BE2C (cell line): ENCODE results near the gene TTC34.
A peak's percentile ranks its signal among the peaks of the same experiment; 100 is the strongest.

Experiments
- DNase-seq: peaks from one replicate; pipeline ENCODE4 v3.0.0-alpha.2; 2020
- H3K27me3 ChIP-seq: fragments of 250-450 bp; sonication (Bioruptor Pico); 2 replicates; pipeline ENCODE4 v1.5.1; 2020; ENCODE audit warnings: mild to moderate bottlenecking
- H3K36me3 ChIP-seq: fragments of 250-450 bp; sonication (Bioruptor Pico); 2 replicates; pipeline ENCODE4 v1.5.1; 2020; ENCODE audit warnings: mild to moderate bottlenecking
- H3K4me1 ChIP-seq: fragments of 250-450 bp; sonication (Bioruptor Pico); 2 replicates; pipeline ENCODE4 v1.5.1; 2020
- H3K4me3 ChIP-seq: 2 replicates; pipeline ENCODE4 v1.5.1; 2011; ENCODE audit warnings: low read depth, low read length
- H3K9me3 ChIP-seq: fragments of 250-450 bp; sonication (Bioruptor Pico); 2 replicates; pipeline ENCODE4 v1.5.1; 2020
- CTCF ChIP-seq: IDR thresholded peaks from 2 replicates; pipeline ENCODE4 v1.5.1; 2012; ENCODE audit warnings: mild to moderate bottlenecking, low read depth, low read length

Gene TTC34

GRCh38 chr1:2644591-2645101 lies 156.8 kb downstream of the TTC34 start:
- no peak for TF ChIP-seq CTCF
- Histone ChIP-seq H3K9me3 (no peaks in the 10 kb centered on the region), H3K4me1 (no peaks in the 10 kb centered on the region), H3K27me3 (no peaks in the 10 kb centered on the region), H3K4me3 (no peak overlapping the region), H3K36me3 (no peaks in the 10 kb centered on the region)
- DNase-seq: no peak

GRCh38 chr1:2644171-2644570 lies 157.3 kb downstream of the TTC34 start:
- H3K36me3 ChIP-seq: no peaks in the 10 kb centered on the region
- DNase-seq: no peak
- no peaks in the 10 kb centered on the region for H3K4me1 ChIP-seq
- H3K4me3 ChIP-seq: no peak overlapping the region
- no peaks in the 10 kb centered on the region for H3K9me3 ChIP-seq
- no peak for TF ChIP-seq CTCF
- no peaks in the 10 kb centered on the region for H3K27me3 ChIP-seq

DNA sequence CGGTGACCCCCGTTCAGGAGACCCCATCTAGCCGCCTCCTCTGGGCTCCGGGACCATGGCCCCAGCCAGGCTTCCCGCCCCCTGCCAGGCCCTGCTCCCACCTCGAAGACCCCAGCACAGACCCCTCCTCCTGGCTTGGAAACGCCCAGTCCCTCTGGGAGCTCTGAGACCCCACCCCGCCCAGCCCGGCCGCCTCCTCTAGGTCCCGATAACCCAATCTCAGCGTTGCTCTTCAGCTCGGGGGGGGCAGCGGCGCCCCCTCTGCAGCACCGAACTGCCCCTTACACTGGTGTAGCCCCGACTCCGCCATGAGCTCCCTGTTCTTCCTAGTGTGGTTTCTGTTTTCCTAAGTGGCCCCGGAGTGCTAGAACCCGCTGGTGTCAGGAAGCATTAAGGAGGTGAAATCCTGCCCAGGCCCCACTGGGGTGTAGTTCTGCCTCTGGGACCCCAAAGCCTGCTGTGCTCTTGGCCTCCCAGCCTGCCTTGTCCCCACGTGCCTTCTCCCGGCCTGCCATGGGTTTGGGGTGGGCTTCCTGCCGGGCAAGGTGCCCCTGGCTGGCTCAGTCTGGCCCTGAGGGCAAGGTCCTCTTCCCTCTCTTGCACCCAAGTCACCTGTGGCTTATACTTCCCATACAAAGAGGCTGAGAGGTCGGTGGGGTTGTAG lies 157.9 kb downstream of the TTC34 start:
- DNase-seq: no peak
- Histone ChIP-seq H3K4me1 (no peaks in the 10 kb centered on the region), H3K36me3 (no peaks in the 10 kb centered on the region), H3K4me3 (peak overlapping the region; percentile 64; the same call in 1 of the 2 replicates), H3K27me3 (no peaks in the 10 kb centered on the region), H3K9me3 (no peaks in the 10 kb centered on the region)
- TF ChIP-seq CTCF: no peak

DNA sequence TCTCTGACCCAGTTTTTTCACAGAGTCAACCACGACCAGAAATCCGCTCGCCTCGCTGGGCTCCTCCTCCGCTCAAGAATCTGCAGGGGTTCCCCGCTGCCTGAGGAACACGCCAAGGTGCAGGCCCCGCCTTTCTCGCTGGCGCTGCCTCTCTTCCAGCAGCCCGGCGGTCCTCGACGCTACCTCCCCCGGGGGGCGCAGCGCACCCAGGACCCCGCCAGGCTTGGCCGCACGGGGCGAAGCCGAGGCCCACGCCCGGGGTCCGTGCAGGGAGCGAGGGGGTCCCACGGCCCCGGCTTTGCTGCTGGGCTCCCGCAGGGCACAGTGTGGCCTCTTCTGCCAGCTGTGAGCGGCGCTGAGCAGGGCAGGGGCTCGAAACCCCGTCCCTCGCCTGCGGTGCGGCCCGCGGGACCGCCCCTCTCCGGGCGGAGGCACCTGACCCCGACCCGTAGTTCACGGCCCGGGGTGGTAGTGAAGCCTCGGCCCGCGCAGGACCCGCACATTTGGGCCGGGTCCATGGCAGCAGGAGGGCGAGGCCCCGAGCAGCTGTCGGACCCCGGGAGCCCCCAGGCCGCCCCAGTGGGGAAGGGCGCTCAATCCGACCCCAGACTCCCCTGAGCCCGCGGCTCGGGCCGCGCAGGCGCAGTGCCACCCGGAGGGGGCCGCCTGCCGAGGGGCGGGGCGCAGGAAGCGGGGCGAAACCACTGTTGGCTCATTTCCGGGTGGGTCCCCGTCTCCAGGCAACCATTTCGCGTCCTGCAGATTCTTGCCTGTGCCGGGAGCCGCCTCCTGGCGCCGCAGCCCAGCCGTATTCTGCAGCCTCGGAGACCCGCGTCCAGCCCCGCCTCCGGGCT lies 158.7 kb downstream of the TTC34 start:
- DNase-seq: peak; percentile 89
- no peaks in the 10 kb centered on the region for H3K4me1 ChIP-seq
- H3K4me3 ChIP-seq: peak overlapping the region; percentile 64
- peak; percentile 18; the same call in 1 of the 2 replicates for TF ChIP-seq CTCF
- H3K9me3 ChIP-seq: no peaks in the 10 kb centered on the region
- H3K36me3 ChIP-seq: no peaks in the 10 kb centered on the region
- no peaks in the 10 kb centered on the region for H3K27me3 ChIP-seq

DNA sequence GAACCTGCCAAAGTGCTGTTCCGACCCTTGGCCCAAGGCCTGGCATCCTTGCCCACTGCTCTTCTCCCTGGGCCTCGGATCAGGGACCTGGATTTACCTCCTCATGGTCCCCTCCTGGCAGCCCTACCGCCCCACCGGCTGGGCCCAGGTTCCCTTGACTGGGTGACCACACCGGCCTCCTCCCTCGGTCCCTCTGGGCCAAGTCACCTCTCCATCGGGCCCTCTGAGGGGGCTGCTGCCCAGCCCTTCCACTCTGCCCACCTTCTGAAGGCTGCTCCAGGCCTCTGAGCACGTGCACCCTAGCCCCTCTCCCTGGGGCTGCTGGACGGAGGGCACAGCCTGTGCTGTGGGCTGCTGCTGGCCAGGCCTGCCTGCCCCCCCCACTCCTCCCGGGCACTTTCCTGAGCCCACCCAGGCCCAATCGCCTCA lies 159.3 kb downstream of the TTC34 start:
- DNase-seq: no peak
- Histone ChIP-seq H3K36me3 (no peaks in the 10 kb centered on the region), H3K4me1 (no peaks in the 10 kb centered on the region), H3K4me3 (peak overlapping the region; percentile 64), H3K27me3 (no peaks in the 10 kb centered on the region), H3K9me3 (no peaks in the 10 kb centered on the region)
- TF ChIP-seq CTCF: no peak
